ENCODE data around the gene OXLD1. TPM values are rescaled to one million over a fixed set of nuclear protein-coding genes. Genes with fewer than 3 reads are reported as not detected.

OXLD1 gene
- total and polyA plus RNA-seq, 10 of the 15 experiments (the other 5 are each of a cell fraction or from before 2014, with no cell fraction given), result 4.6 to 89.5 (median 39.8) TPM

GRCh38 chr17:81636505-81637288 is 29.7 kb downstream of the OXLD1 start, which contains the start of the genes NPLOC4 and TSPAN10 (continued):
- TF ChIP-seq POLR2AphosphoS5 (IDR thresholded peaks at IDR 0.05; ENCODE audit: low read length) (peak; percentile 68; the same call in 1 of the 2 replicates), NBN (IDR thresholded peaks at IDR 0.05) (0 out of 2 replicates have a peak, but pooled peaks have one; percentile 42), CREB1 (IDR thresholded peaks at IDR 0.05; ENCODE audit: low read depth) (peak; percentile 77), YY1 (IDR thresholded peaks at IDR 0.05; ENCODE audit: low read depth, low read length) (peak; percentile 91), EGR1 (IDR thresholded peaks at IDR 0.05; ENCODE audit: borderline replicate concordance in 1 of 2, low read depth in 2 of 2, low read length in 2 of 2) (peak; percentile 83 to 100), WRNIP1 (IDR thresholded peaks at IDR 0.05; ENCODE audit: borderline replicate concordance, low read depth, low read length) (0 out of 2 replicates have a peak, but pooled peaks have one; percentile 40), SREBF1 (IDR thresholded peaks at IDR 0.05; ENCODE audit: low read length) (0 out of 2 replicates have a peak, but pooled peaks have one; percentile 29), CEBPB (IDR thresholded peaks at IDR 0.05; ENCODE audit: borderline replicate concordance in 1 of 2, low read depth in 2 of 2, low read length in 2 of 2) (no peak), MXI1 (IDR thresholded peaks at IDR 0.05; ENCODE audit: low read depth, low read length) (peak; percentile 82; the same call in 1 of the 2 replicates), PML (IDR thresholded peaks at IDR 0.05; ENCODE audit: low read length) (no peak), NFYB (IDR thresholded peaks at IDR 0.05; ENCODE audit: insufficient read depth, low read depth, low read length) (no peak), SREBF2 (IDR thresholded peaks at IDR 0.05; ENCODE audit: low read length) (no peak; the same call in 1 of the 2 replicates), TCF12 (IDR thresholded peaks at IDR 0.05; ENCODE audit: low read depth, low read length) (peak; percentile 55; the same call in 1 of the 2 replicates), SMAD5 (IDR thresholded peaks at IDR 0.05; ENCODE audit: low read depth) (peak; percentile 56; the same call in 1 of the 2 replicates), ZNF592 (IDR thresholded peaks at IDR 0.05) (no peak), BACH1 (IDR thresholded peaks at IDR 0.05; ENCODE audit: borderline replicate concordance) (peak; percentile 94), BCLAF1 (IDR thresholded peaks at IDR 0.05) (0 out of 2 replicates have a peak, but pooled peaks have one; percentile 57), ZBTB40 (IDR thresholded peaks at IDR 0.05; ENCODE audit: borderline replicate concordance) (peak; percentile 86), PAX5 (IDR thresholded peaks at IDR 0.05; ENCODE audit: borderline replicate concordance, low read depth, low read length) (0 out of 2 replicates have a peak, but pooled peaks have one; percentile 17)

All from GM12878 (cell line).